ENCODE results near the gene DENND5B.

DNA sequence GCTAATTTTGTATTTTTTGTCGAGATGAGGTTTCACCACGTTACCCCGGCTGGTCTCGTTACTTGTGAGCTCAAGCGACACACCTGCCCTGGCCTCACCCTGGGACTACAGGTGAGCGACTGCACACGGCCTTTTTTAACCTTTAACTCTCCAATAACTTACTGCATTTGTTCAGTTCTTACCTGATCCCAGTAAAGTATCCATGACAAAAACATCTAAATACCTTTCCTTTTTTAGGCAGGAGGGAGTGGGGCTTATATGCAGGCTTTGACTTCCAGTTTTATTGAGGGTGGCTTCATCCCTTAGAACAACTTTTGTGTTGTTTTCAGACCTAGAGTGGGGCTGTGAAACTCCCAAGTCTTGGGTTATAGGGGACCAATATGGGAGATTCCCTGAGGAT is 68.3 kb downstream of the DENND5B start:
- TF ChIP-seq HOXA7 (CRISPR knock-in tag; IDR thresholded peaks at IDR 0.05) (no peak), REST (IDR thresholded peaks at IDR 0.05) (no peak), GATA3 (IDR thresholded peaks at IDR 0.05; ENCODE audit: borderline replicate concordance) (no peak), POLR2A (IDR thresholded peaks at IDR 0.05; ENCODE audit: low read length) (no peak), EHMT2 (IDR thresholded peaks at IDR 0.05; ENCODE audit: low read depth) (no peak)
- TF ChIP-seq, protein P1, sequence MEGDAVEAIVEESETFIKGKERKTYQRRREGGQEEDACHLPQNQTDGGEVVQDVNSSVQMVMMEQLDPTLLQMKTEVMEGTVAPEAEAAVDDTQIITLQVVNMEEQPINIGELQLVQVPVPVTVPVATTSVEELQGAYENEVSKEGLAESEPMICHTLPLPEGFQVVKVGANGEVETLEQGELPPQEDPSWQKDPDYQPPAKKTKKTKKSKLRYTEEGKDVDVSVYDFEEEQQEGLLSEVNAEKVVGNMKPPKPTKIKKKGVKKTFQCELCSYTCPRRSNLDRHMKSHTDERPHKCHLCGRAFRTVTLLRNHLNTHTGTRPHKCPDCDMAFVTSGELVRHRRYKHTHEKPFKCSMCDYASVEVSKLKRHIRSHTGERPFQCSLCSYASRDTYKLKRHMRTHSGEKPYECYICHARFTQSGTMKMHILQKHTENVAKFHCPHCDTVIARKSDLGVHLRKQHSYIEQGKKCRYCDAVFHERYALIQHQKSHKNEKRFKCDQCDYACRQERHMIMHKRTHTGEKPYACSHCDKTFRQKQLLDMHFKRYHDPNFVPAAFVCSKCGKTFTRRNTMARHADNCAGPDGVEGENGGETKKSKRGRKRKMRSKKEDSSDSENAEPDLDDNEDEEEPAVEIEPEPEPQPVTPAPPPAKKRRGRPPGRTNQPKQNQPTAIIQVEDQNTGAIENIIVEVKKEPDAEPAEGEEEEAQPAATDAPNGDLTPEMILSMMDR (IDR thresholded peaks at IDR 0.05), result no peak
- TF ChIP-seq, protein P2, sequence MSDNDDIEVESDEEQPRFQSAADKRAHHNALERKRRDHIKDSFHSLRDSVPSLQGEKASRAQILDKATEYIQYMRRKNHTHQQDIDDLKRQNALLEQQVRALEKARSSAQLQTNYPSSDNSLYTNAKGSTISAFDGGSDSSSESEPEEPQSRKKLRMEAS (IDR thresholded peaks at IDR 0.05), result no peak

Measured in A549 (cell line).